ENCODE data around the gene KLHDC8B.

KLHDC8B gene

DNA sequence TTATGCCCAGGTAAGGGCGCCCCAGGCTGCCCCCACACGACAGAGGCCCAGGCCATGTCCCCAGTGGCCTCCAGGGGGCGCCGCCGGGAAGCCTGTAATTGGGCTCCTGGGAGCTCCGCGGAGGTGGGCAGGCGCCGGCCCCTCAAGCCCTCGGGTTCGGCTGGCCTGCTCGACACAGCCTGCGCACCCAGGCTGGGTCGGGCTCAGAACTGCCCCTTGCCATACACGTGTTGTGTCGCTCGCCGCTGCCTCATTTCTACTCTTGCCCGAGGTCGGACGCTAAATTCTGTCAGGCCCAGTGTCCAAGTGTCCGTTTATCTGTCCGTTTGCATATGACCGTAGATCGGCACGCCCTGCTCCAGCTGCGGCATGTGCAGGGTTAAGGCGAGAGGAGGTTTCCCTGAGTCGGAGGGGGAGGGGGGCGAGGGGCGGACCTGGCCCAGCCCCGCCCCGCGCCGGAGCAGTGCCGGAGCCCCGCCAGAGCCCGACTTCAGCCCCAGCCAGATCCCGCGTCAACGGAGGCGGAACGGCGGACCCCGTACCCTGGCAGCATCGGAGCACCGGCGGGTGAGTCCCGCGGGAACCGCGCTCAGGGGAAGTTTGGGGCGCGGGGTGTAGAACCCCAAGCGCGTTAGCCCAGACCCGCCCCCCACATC is at the start of gene KLHDC8B:
Gene KLHDC8B, plus strand, starts transcription at position 480 of the 656 bp plus-strand sequence. CDS start 1,172 bp downstream, outside the sequence.
- DNase-seq = peak; percentile 68
- in situ Hi-C loops (cut with HindIII; ENCODE audit: low pct_ligation_motif_present, low pct_unique_long_range_greater_than_20kb, low sequenced_read_pairs) = no loop called here

DNA sequence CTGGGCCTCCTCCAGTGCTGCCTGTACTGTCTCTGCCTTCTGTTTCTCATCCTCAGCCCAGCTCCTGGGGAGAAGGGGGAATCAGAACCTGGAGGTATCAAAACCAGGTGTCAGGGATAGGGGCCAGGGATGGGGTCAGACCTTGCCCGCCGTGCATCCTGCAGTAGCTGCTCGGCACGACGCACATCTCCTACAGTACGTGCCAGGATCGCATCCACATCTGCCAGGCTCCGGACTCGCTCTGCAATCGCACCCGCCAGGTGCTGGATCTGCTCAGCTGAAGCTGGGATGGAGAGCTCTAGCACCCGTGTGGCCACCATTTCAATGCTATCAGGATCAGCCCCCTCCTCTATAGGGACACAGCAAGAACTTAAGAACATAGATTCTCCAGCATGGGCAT is 49.4 kb upstream of the KLHDC8B start:
- in situ Hi-C loops (cut with HindIII; ENCODE audit: low pct_ligation_motif_present, low pct_unique_long_range_greater_than_20kb, low sequenced_read_pairs) = no loop called here
- no peak for DNase-seq

DNA sequence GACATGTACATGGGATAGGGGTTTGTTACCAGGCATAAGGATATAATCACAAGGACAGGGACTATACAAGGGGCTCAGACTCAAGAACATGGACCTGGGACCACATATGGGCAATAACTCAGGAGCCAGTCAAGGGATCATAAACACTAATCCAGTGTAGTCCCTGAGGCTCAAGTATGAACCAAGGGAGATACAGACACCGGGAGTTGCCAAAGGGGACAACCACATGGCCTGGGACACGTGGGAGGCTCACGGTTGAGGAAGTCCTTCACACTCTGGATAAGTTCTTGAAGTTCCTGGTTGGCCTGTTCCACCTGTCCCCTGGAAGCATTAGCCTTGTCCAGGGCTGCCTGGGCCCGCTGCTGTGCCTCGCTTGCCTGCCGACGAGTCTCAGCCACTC is 48.9 kb upstream of the KLHDC8B start:
- in situ Hi-C loops (cut with HindIII; ENCODE audit: low pct_ligation_motif_present, low pct_unique_long_range_greater_than_20kb, low sequenced_read_pairs) = no loop called here
- no peak for DNase-seq

DNA sequence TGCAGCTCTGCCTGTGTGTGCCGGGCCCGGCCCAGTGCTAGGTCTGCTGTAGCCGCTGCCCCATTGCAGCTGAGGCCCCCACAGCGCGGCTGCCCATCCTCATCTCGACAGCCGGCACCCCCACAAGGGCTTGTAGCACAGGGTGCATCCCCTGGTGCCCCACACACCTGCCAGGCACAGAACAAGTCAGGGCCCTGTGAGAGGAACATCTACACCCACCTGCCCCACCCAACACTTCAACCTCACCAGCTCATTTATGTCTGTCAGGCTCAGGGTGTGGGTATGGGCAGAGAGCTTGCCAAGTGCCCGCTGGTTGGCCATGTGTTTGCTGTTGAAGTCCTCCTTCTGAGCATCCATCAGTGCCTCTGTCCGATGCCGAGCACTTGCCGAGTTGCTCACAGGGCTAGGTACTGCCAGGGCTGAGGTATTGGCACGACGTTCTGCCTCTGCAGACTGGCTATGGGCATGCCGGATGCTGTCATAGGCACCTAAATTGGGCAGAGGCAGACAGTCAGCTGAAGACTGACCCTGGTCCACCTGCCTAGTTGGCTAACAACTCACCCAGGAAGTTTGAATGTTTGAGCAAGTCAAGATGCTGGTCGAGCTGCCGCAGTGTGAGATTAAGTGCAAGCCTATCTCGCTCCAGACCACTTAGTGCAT is 48.4 kb upstream of the KLHDC8B start:
- no peak for DNase-seq
- in situ Hi-C loops (cut with HindIII; ENCODE audit: low pct_ligation_motif_present, low pct_unique_long_range_greater_than_20kb, low sequenced_read_pairs) = no loop called here

DNA sequence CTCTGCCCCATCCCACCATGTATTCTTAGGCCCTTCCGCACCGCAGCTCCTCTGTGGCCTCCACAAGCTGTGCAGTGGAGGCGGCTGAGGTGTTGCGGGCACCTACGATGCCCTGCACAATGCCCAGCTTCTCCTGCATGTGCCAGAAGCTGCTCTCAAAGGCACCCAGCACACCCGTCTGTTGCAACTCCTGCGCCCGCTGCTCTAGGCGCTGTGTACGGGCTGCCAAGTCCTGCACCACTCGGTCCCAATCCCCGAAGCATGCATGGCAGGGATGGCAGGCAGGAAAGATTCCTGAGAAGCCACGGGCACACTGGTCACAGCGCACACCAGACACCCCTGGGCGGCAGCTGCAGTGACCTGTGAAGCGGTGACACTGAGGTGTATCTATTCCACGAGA is 47.7 kb upstream of the KLHDC8B start:
- DNase-seq = no peak
- in situ Hi-C loops (cut with HindIII; ENCODE audit: low pct_ligation_motif_present, low pct_unique_long_range_greater_than_20kb, low sequenced_read_pairs) = no loop called here

DNA sequence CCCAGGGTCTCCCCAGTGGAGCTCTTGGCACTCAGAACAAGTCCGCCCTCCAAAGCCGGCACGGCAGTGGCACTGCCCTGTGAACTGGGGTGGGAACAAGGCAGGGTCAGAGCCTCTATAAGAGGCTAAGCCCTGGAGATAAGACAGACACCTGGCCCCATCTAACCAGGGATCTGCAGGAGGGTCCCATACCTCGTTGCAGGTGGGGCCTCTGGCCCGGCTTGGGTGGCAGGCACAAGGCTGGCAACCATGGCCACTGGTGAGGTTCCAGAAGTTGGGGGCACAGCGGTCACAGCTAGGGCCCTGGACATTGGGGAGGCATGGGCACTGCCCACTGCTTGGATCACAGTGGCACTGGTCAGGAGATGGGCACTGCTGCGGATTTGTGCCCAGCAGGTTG is 47.2 kb upstream of the KLHDC8B start:
- no peak for DNase-seq
- in situ Hi-C loops (cut with HindIII; ENCODE audit: low pct_ligation_motif_present, low pct_unique_long_range_greater_than_20kb, low sequenced_read_pairs) = no loop called here

DNA sequence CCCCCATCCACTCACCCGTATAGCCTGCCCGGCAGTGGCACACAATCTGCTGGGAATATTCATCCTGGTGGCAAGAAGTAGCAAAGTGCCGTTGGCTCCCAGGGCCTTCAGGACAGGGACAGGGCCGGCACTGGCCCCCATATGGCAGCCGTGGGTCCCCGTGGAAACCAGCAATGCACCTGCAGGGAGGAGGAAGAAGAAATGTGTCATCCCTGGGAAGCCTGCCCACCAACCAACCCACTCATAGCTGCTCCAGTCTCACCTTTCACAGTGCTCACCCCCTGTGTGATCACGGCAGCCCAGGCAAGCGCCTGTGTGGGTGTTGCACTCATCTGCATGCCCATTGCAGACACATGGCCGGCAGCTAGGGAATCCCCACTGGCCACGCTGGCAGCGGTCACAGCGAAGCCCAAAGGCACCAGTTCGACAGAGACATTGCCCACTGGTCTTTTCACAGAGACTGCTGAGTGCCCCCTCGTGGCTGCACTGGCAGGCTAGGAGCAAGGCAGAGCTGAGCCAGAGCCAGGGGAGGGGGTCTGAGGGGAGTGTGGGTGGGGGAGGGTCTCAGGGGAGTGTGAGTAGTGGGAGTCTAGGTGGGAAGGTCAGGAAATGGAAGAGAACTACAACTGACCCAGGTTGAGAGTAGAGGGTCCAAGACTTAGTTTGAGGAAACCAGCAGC is 46.3 kb upstream of the KLHDC8B start:
- no peak for DNase-seq
- in situ Hi-C loops (cut with HindIII; ENCODE audit: low pct_ligation_motif_present, low pct_unique_long_range_greater_than_20kb, low sequenced_read_pairs) = no loop called here

DNA sequence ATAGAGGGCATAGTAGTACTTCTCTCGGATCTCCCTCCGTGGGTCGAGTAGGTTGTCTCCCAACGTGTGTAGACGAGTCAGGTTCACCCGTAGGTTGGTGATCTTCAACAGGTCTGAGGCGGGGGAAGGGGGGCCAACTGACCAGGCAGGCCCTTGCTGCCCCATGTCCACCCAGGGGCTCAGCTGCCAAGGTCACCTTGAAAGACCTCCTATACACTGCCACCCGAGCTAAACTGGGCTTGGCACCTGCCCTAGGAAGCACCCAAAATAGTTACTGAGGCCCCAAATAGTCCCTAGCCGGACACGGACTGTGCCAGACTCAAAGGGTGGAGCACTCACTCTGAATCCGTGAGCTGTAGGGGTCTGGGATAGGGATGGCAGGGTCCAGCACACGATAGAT is 40.4 kb upstream of the KLHDC8B start:
- no peak for DNase-seq
- in situ Hi-C loops (cut with HindIII; ENCODE audit: low pct_ligation_motif_present, low pct_unique_long_range_greater_than_20kb, low sequenced_read_pairs) = no loop called here

DNA sequence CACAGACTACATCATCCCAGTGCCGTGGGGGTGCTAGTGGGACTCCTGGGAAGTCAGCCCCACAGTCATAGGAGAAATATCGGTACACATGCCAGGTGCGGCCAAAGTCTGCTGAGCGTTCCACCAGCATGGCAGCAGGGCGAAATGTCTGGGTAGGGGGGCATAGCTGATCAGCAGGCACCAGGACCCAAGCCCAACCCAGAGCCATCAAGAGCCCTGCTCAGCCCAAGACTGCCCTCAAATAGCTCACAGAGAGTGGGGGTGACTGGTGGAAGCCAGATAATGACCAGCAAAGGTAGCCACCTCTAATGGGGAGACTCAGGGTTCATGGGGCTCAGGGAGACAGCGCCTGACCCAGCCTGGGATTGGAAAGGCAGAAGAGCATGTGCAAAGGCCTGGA is 39.8 kb upstream of the KLHDC8B start:
- no peak for DNase-seq
- in situ Hi-C loops (cut with HindIII; ENCODE audit: low pct_ligation_motif_present, low pct_unique_long_range_greater_than_20kb, low sequenced_read_pairs) = no loop called here

DNA sequence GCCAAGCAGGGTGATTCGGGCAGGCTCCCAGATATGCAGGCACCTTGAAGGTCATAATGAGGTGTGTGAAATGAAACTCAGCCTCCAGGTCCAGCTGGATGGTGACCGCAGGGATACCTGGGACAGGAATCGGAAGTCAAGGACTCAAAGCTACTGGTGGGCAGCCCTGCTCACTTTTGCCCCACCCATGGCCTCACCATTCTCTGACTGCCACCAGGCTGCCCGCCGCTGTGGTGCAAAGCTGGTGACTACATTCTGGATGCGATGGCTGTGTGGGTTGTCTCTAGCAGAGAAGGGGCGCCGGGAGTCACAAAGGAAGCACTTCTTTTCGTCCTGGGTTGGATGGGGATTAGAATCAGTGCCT is 39.3 kb upstream of the KLHDC8B start:
- DNase-seq = no peak
- in situ Hi-C loops (cut with HindIII; ENCODE audit: low pct_ligation_motif_present, low pct_unique_long_range_greater_than_20kb, low sequenced_read_pairs) = no loop called here

DNA sequence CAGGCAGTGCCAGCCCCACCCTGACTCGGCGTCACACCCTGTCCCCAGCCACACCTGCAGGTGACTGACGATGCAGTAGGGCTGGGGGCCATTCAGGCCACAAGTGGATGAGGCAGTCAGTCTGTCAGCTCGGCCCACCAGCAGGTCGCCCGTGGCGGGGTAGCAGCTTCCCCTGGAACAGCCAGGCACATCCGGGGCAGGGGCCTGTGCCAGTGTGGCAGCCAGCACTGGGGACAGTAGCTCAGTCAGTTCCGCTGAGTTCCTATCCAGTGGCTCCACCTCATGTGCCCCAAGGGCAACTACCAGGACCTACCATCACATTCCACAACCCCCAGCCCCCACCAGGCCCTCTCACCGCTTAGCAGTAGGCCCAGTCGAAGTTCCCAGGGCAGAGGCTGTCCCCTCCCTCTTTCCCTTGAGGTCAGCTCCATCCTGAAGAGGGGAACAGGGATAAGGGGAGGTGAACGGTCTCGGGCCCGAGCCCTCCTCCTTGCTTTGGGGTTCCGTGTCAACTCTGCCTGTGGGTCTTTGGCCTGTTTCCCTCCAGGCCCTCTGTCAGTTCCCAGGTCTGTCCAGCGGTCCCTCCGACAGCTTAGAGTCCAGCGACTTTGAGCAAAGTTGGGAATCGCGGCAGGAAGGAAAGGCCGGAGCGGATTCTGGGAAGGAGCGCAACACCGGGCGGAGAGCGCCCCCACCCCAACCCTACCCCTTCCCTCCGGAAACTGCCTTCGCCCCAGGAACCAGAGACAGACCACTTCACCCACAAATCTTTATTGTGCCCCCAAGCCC is 38.8 kb upstream of the KLHDC8B start, which contains the start of gene LAMB2:
Gene LAMB2, minus strand, starts transcription at position 614 of the 789 bp plus-strand sequence. Its CDS starts 183 bp downstream, at position 431.
- DNase-seq = peak; percentile 76
- in situ Hi-C loops (cut with HindIII; ENCODE audit: low pct_ligation_motif_present, low pct_unique_long_range_greater_than_20kb, low sequenced_read_pairs) = no loop called here

DNA sequence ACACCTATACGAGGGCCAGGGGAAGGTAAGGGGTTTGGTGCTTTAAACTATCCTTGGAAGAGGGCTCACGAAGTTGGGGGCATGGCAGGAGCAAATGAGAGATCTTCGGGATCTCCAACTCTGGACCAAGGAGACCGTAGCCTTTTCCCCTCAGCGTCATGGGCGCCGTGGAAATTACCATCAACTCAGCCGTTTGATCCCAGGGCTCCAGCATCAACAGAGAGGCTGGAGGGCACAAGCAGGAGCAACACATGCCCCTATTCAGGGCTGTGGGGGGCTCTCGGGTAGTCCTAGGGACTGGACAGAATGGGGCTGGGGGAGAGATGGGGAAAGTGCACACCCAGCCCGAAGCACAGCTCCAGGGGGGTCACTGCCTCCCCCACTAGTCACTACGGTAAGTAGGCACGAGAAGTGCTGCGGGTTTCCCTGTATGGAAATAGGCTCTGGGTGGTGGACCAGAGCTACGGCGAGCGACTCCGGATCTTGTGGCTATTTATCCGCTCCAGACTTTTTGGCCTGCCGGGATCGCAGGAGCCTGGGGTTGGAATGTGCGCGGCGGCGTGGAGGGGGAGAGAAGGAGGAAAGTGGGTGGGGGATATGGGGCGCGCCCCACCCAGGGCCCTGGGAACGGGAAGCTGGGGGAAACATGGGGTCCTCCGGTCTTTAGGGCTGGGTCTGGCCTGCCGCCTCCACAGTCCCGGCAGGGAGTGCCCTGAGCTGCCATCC is 38.0 kb upstream of the KLHDC8B start:
- in situ Hi-C loops (cut with HindIII; ENCODE audit: low pct_ligation_motif_present, low pct_unique_long_range_greater_than_20kb, low sequenced_read_pairs) = no loop called here
- DNase-seq = peak; percentile 84

DNA sequence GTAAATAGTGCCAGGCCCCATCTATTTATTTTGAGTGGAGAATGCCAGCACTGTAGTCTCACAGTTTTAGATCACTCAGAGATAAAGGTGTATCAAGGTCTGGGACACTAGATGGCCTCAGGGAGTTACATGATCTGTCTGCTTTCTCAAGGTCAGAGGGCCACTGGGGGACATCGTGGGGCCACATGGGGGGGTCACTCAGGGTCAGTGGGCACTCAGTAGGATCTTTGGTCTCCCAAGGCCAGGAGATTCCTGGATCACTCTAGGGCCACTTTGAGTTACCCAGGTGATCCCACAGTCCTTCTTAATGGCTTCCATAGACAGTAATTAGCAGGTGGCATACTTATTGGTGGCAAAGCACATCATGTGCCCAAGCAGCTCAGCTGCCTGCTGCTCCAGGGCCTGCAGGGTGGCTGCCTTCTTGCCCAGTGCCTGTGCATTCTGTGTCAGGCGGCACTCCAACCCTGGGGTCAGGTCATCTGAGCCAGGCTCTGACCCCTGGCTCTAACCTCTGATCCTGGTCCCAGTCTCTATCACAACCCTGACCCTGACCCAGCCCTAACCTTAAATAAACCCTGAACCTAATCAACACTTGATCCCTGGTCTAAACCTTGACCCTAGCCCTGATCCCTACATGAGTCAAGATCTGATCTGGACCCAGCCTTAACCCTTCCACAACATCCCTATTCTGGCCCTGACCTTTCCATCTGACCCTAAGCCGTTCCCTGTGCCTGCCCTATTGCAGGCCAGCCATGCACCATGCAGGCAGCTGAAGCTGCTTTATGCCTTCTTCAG is 36.7 kb upstream of the KLHDC8B start:
- no peak for DNase-seq
- in situ Hi-C loops (cut with HindIII; ENCODE audit: low pct_ligation_motif_present, low pct_unique_long_range_greater_than_20kb, low sequenced_read_pairs) = no loop called here

DNA sequence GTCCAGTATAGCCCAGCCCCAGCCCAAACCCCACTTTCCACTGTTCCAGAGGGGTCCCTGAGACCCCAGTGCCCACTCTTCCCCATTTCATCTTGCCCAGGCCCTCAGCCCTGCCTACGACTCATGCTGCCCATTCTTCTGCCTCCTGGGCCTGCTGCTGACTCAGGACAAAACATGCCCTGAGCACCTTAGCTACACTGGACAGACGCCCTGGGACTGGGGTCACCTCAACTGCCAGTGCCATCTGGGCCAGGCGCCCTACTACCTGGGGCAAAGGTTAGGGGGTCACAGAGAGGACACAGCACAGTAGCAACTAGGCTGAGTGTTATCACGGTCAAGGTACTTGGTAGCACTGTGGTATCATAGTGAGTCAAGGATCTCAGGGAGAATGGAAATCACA is 35.9 kb upstream of the KLHDC8B start:
- in situ Hi-C loops (cut with HindIII; ENCODE audit: low pct_ligation_motif_present, low pct_unique_long_range_greater_than_20kb, low sequenced_read_pairs) = no loop called here
- DNase-seq = no peak

DNA sequence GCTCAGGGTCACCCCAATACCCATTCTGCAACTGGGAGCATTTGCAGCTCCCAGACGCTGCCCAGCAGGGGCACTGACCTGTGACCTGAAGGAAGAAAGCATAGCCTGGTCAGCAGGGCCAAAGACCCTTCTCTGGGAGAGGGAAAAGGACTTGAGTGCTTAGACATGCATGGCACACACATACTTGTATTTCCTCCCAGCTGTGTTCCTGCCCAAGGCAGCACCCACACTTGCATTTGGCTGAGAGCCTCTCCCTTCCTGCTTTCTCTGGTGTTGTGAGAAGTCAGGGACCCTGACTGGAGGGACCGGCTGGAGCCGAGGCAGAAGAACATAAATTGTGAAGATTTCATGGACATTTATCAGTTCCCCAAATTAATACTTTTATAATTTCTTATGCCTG is 31.3 kb upstream of the KLHDC8B start:
- DNase-seq = no peak
- in situ Hi-C loops (cut with HindIII; ENCODE audit: low pct_ligation_motif_present, low pct_unique_long_range_greater_than_20kb, low sequenced_read_pairs) = no loop called here

DNA sequence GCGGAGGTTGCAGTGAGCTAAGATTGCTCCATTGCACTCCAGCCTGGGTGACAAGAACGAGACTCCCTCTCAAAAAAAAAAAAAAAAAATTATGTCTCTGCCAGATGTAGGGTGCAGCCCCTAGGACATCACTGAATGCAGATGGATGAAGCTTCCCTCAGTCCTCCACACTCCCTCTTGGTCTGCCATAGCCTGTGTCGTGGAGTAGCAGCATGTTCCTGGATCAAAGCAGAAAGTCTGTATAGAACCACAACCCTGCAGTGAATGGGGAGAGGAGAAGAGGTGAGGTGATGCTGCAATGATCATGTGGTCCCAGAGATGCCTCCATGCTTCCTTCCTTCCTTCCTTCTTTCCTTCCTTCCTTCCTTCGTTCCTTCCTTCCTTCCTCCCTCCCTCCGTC is 23.2 kb upstream of the KLHDC8B start:
- DNase-seq = no peak
- in situ Hi-C loops (cut with HindIII; ENCODE audit: low pct_ligation_motif_present, low pct_unique_long_range_greater_than_20kb, low sequenced_read_pairs) = no loop called here

DNA sequence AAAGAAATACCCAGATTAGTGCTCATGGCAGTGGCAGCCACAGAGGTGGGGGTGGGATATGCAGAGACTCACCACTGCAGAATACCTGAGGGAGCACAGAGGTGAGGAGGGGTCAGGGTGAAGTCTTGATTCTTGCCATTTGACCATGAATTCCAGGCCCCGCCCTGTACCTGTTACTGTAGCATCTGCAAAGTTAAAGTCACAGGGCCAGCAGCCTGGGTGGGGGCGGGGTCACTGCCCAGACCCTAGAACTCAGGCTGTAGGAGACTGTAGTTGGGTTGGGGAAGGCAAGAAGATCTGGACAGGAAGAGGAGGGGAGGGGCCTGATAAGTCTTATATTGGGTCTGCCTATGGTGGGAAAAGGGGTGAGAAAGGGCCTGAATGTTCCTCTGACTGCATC is 19.8 kb upstream of the KLHDC8B start:
- in situ Hi-C loops (cut with HindIII; ENCODE audit: low pct_ligation_motif_present, low pct_unique_long_range_greater_than_20kb, low sequenced_read_pairs) = no loop called here
- DNase-seq = no peak

DNA sequence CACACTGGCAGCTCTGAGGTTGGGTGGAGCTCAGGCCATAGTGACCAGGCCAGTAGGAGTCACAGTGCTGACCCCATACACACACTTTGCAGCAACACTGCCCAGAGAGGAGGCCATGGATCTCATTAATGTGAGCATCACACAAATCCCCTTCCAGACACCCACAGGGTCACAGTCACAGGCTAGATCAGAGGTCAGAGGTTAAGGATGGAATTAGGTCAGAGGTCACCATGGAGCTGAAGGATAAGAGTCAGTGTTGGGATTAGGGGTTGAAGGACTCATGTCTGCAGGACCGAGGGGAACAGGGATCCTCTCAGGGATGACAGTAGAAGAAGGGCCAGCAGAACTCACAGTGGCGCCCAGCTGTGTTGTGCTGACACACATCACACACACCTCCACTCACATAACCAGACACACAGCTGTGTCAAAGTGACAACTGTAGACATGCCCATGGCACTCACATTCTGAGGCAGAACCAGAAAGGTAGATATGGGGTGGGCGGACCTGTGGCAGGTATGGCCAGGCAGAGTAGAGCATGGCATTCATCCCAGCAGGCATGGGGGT is 18.0 kb upstream of the KLHDC8B start:
- in situ Hi-C loops (cut with HindIII; ENCODE audit: low pct_ligation_motif_present, low pct_unique_long_range_greater_than_20kb, low sequenced_read_pairs) = no loop called here
- DNase-seq = no peak

All from ACHN (cell line).